Measurements from ENCODE around the gene VSTM2A. TPM values are rescaled to one million over a fixed set of nuclear protein-coding genes. Genes with fewer than 3 reads are reported as not detected.

VSTM2A gene
- polyA plus RNA-seq, 1 donor from 2014 or later: 49.1 TPM

DNA sequence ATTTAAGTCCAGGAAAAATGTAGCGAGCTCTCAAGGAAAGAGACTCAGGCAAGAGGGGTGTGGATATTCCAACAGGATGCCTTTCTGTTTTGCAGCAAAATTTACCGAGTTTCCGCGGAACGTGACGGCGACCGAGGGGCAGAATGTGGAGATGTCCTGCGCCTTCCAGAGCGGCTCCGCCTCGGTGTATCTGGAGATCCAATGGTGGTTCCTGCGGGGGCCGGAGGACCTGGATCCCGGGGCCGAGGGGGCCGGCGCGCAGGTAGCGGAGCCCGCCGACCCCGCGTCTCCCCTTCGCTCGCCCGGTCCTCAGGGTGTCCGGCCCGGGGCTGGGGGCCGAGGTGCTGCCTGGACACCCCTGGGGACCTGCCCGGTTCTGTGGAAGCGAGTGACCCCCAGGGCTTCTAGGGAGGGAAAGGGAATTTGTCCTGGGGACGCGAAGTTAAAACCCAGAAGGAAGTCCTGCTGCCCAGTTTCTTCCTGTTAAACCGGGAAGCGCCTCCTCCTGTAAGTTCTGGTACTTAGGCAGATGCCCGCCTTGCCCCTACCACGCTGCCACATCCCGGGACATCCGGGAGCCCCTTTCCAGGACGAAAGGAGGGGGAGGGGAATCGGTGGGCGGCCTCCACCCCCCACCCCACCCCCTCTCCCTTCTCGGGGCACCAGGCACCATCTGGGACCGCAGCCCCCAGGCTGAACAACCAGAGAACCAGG lies 2.5 kb downstream of the VSTM2A start:
- H3F3A ChIP-seq (ENCODE audit: insufficient read depth, low read length, poor library complexity, severe bottlenecking): peaks cover 7% of the 10 kb centered on the region
- no peaks in the 10 kb centered on the region for H3K36me3 ChIP-seq (ENCODE audit: insufficient read depth, low read length)
- H3K27ac ChIP-seq (ENCODE audit: low read length): no peak overlapping the region
- peak overlapping the region; percentile 59 for H3K4me2 ChIP-seq (ENCODE audit: low read length)
- H4K20me1 ChIP-seq (ENCODE audit: insufficient read depth): no peaks in the 10 kb centered on the region
- H3K4me3 ChIP-seq (ENCODE audit: low read length): peak overlapping the region; percentile 78
- peaks cover 71% of the 10 kb centered on the region for H3K27me3 ChIP-seq (ENCODE audit: insufficient read depth, low read depth, low read length)
- no peaks in the 10 kb centered on the region for H3K9me3 ChIP-seq (ENCODE audit: low read length)
- no peaks in the 10 kb centered on the region for H3K9me2 ChIP-seq (ENCODE audit: insufficient read depth, low read length)
- peak overlapping the region; percentile 70 for H3K9ac ChIP-seq (ENCODE audit: low read length)
- no peaks in the 10 kb centered on the region for H3K79me2 ChIP-seq (replicated peaks; ENCODE audit: insufficient read depth, low read length)
- no peak overlapping the region for H2AFZ ChIP-seq (ENCODE audit: low read depth, low read length)
- TF ChIP-seq EP300 (conservative IDR thresholded peaks at IDR 0.05; ENCODE audit: poor library complexity, severe bottlenecking) (no peak), RAD21 (conservative IDR thresholded peaks at IDR 0.05) (no peak), TAF1 (IDR thresholded peaks at IDR 0.05; ENCODE audit: low read depth) (no peak), CTCF (IDR thresholded peaks at IDR 0.05; ENCODE audit: poor library complexity, severe bottlenecking) (peak; percentile 11)

DNA sequence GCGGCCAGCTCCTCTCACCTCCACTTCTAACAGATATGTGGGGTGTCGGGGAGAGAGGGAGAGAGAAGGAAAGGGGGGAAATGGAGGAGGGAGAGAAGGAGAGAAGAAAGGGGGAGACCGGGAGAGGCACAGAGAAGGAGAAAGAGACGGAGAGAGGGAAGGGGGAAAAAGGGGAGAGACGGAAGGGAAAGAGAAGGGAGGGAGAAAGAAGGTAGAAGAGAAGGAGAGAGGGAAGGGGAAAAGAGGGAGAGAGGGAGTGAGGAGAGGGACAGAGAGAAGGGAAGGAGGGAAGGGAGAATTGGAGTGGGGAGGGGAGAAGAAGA lies 3.0 kb downstream of the VSTM2A start:
- no peaks in the 10 kb centered on the region for H3K9me3 ChIP-seq (ENCODE audit: low read length)
- no peaks in the 10 kb centered on the region for H3K9me2 ChIP-seq (ENCODE audit: insufficient read depth, low read length)
- peak overlapping the region; percentile 35 for H3K4me2 ChIP-seq (ENCODE audit: low read length)
- TF ChIP-seq, protein P1, sequence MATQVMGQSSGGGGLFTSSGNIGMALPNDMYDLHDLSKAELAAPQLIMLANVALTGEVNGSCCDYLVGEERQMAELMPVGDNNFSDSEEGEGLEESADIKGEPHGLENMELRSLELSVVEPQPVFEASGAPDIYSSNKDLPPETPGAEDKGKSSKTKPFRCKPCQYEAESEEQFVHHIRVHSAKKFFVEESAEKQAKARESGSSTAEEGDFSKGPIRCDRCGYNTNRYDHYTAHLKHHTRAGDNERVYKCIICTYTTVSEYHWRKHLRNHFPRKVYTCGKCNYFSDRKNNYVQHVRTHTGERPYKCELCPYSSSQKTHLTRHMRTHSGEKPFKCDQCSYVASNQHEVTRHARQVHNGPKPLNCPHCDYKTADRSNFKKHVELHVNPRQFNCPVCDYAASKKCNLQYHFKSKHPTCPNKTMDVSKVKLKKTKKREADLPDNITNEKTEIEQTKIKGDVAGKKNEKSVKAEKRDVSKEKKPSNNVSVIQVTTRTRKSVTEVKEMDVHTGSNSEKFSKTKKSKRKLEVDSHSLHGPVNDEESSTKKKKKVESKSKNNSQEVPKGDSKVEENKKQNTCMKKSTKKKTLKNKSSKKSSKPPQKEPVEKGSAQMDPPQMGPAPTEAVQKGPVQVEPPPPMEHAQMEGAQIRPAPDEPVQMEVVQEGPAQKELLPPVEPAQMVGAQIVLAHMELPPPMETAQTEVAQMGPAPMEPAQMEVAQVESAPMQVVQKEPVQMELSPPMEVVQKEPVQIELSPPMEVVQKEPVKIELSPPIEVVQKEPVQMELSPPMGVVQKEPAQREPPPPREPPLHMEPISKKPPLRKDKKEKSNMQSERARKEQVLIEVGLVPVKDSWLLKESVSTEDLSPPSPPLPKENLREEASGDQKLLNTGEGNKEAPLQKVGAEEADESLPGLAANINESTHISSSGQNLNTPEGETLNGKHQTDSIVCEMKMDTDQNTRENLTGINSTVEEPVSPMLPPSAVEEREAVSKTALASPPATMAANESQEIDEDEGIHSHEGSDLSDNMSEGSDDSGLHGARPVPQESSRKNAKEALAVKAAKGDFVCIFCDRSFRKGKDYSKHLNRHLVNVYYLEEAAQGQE (IDR thresholded peaks at IDR 0.05; ENCODE audit: borderline replicate concordance): no peak
- TF ChIP-seq EP300 (conservative IDR thresholded peaks at IDR 0.05; ENCODE audit: poor library complexity, severe bottlenecking): no peak
- TF ChIP-seq EZH2 (IDR thresholded peaks at IDR 0.05; ENCODE audit: borderline replicate concordance, insufficient read depth, low read length, poor library complexity, severe bottlenecking): no peak
- TF ChIP-seq CTCF (IDR thresholded peaks at IDR 0.05; ENCODE audit: poor library complexity, severe bottlenecking): no peak
- TF ChIP-seq SMC3 (conservative IDR thresholded peaks at IDR 0.05; ENCODE audit: poor library complexity): no peak
- no peak for TF ChIP-seq TAF1 (IDR thresholded peaks at IDR 0.05; ENCODE audit: low read depth)
- TF ChIP-seq MXI1 (conservative IDR thresholded peaks at IDR 0.05; ENCODE audit: poor library complexity, severe bottlenecking): no peak
- no peak for TF ChIP-seq POLR2AphosphoS5 (IDR thresholded peaks at IDR 0.05)
- TF ChIP-seq RAD21 (conservative IDR thresholded peaks at IDR 0.05): no peak
- no peaks in the 10 kb centered on the region for H3K36me3 ChIP-seq (ENCODE audit: insufficient read depth, low read length)
- no peak overlapping the region for H2AFZ ChIP-seq (ENCODE audit: low read depth, low read length)
- peak overlapping the region; percentile 70 for H3K9ac ChIP-seq (ENCODE audit: low read length)
- no peaks in the 10 kb centered on the region for H3K79me2 ChIP-seq (replicated peaks; ENCODE audit: insufficient read depth, low read length)
- H3K27ac ChIP-seq (ENCODE audit: low read length): no peak overlapping the region
- no peaks in the 10 kb centered on the region for H4K20me1 ChIP-seq (ENCODE audit: insufficient read depth)
- H3K27me3 ChIP-seq (ENCODE audit: insufficient read depth, low read depth, low read length): peaks cover 66% of the 10 kb centered on the region
- peak overlapping the region; percentile 78 for H3K4me3 ChIP-seq (ENCODE audit: low read length)
- peaks cover 7% of the 10 kb centered on the region for H3F3A ChIP-seq (ENCODE audit: insufficient read depth, low read length, poor library complexity, severe bottlenecking)
